ENCODE results near the gene PKD1L1.
"Not testable (repeated sequence)": the region's sequence is repeated elsewhere in the genome, so short reads cannot be mapped to it uniquely, and the experiment has no call there.

PKD1L1 gene

DNA sequence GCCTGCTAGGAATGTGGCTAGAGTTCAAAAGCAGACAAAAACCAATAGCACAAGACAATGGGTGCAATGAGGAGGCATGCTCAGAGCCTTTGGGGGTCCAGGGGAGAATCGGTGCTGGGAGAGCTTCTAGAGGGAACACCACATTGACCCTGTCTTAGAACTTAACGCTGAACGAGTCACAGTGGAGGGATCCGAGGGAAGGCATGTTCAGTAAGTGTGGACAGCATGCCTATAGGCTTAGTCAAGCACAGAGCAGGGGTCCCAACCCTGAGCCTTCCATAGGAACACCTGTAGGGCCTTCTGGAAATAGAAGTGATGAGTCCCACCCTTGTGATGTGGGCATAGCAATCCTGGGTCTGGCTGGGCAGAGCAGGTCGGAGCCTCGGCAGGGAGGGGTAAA lies 148.7 kb downstream of the PKD1L1 start:
- no peak for DNase-seq (ENCODE audit: extremely low read depth in 1 of 2, low read depth in 1 of 2)

DNA sequence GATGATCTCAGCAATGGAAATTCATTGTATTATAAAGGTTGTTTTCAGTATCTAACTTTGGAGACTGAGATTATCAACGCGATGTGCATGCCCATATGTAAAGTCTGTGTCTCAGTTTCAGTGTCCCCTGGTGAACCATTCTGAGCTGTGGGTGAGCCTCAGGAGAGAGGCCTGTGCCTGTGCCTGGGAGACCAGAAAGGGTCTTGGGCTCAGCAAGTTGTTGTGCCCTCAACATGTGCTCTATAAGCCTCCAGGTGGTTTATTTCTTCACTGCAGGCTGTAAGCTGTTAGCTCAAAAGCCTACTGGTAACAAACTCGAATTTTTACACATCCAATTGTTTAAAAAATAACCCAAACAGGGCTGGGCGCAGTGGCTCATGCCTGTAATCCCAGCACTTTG lies 151.9 kb downstream of the PKD1L1 start:
- DNase-seq (ENCODE audit: extremely low read depth in 1 of 2, low read depth in 1 of 2): no peak

DNA sequence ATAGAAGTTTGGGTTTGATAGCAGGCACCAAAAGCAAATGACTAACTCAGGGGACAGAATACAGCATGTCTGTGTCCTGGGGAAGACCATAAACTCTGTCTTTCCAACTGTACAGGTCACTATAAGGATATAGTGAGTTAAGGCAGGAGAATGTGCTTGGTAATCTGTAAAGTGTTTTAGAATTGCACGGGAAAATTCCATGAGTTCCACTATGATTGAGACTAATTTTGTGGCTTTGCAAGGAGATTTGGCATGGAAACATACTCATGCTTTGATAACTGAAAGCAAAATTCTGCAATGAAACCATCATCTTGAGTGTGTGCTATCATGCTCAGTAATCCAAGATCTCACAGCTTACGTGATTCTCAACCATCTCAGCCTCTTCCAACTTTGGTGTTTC lies 152.6 kb downstream of the PKD1L1 start:
- DNase-seq (ENCODE audit: extremely low read depth in 1 of 2, low read depth in 1 of 2): no peak

DNA sequence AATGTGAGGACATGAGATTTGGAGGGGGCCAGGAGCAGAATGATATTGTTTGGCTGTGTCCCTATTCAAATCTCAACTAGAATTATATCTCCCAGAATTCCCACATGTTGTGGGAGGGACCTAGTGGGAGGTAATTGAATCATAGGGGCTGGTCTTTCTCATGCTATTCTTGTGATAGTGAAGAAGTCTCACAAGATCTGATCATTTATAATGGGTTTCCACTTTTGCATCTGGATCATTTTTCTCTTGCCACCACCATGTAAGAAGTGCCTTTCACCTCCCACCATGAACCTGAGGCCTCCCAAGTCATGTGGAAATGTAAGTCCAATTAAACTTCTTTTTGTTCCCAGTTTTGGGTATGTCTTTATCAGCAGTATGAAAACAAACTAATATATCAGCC lies 153.1 kb downstream of the PKD1L1 start:
- not testable (repeated sequence) for DNase-seq (ENCODE audit: extremely low read depth in 1 of 2, low read depth in 1 of 2)

DNA sequence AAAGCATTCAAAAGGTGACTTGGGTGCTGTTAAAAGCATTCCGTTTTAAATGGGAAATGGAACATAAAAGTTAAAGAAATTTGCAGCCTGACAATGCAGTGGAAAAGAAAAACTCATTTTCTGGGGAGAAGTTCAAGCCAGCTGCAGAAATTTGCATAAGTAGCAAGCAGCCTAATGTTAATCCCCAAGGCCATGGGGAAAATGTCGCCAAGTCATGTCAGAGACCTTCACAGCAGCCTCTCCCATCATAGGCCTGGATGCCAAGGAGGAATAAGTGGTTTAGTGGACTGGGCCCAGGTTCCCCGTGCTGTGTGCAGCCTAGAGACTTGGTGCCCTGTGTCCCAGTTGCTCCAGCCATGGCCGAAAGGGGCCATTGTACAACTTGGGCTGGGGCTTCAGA lies 154.2 kb downstream of the PKD1L1 start:
- DNase-seq (ENCODE audit: extremely low read depth in 1 of 2, low read depth in 1 of 2): no peak

DNA sequence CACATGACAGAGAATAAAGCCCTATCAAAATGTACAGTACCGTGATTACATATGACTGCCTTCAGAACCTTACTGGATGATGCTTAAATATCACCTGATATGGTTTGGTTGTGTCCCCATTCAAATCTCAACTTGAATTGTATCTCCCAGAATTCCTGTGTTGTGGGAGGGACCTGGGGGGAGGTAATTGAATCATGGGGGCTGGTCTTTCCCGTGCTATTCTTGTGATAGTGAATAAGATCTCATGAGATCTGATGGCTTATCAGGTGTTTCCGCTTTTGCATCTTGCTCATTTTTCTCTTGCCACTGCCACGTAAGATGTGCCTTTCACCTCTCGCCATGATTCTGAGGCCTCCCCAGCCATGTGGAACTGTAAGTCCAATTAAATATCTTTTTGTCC lies 155.1 kb downstream of the PKD1L1 start:
- not testable (repeated sequence) for DNase-seq (ENCODE audit: extremely low read depth in 1 of 2, low read depth in 1 of 2)

DNA sequence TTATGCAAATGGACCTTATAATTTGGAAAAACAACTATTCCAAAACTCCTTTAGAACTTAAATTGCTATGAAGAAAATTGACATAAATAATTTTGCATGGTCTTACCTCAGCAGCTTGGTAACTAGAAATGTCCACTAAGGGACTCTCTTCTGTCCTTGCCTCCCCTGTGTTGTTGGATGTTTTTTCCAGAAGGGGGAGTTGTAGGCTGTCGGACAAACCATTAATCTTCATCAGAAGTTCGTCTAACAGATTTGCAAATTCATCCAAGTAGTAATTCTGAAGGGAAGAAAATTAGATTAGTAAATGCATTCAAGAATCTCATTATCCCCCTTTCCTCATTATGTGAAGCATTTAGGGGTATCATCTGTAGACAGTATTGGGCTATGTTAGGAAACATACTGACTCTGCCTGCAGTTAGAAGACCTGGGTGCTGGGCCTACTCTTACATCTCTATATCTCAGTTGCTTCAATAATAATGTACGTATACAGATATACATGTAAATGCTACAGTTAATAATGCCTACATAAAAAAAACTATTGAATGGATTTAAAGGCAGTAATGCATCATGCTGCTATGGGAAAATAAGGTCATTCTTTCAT lies 155.6 kb downstream of the PKD1L1 start:
- DNase-seq (ENCODE audit: extremely low read depth in 1 of 2, low read depth in 1 of 2): no peak

DNA sequence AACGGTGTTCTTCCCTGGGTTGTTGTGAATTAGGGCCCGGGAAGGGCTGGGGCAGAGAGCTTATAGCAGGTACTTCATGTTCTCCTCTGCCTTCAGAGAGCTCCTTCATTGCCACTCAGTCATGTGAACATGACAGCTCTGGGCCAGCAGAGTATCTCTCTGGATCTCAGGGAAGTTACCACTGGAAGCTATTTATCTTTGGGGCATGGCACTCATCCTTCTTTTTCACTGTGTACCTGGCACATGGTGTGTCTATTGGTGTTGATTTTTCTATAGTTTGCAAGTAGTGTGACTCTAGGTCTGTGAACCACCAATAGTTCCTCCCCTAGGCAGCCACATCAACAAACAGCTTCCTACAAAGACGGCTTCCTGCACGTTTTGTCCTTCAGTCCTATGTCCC lies 156.6 kb downstream of the PKD1L1 start:
- no peak for DNase-seq (ENCODE audit: extremely low read depth in 1 of 2, low read depth in 1 of 2)

DNA sequence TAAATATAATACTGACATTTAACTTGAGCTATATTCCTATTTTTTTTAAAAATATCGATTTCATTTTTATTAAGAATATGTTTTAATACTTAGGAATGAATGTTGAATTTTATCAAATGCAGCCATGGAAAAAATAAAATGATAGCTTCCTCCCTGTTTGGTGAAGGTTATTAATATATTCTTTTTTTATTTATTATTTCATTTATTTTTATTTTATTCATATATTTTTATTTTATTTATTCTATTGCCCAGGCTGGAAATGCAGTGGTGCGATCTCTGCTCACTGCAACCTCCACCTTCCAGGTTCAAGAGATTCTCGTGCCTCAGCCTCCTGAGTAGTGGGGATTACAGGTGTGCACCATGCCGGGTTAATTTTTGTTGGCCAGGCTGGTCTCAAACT lies 160.2 kb downstream of the PKD1L1 start:
- no peak for DNase-seq (ENCODE audit: extremely low read depth in 1 of 2, low read depth in 1 of 2)

DNA sequence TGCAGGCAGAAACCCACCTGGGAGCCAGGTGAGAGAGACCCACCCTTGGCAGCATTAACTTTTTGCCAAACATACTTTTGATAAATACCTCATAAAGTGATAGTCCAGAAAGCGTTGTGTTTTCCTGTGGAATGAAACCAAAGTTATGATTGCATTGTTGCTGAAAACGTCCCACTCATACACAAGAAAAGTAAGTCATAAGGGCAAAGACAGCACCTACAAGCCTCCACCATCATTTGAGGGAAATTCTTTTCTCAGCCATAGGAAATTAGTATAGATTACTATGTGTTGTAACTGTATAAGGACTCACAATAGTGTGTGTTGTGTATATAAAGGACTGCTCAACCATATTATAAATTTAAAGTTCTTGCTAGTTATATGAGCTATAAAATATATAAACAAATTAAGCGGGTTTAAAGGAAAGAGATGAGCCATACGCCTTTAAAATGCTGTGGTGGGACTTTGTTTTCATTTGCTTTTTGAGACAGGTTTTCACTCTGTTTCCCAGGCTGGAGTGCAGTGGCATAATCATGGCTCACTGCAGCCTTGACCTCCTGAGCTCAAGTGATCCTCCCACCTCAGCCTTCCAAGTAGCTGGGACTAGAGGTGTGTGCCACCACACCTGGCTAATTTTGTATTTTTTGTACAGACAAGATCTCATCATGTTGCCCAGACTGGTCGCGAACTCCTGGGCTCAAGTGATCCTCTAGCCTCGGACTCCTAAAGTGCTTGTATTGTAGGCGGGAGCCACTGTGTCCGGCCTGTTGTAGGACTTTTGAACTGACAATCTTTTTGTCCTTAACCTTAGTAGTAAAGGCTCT lies 160.8 kb downstream of the PKD1L1 start:
- DNase-seq (ENCODE audit: extremely low read depth in 1 of 2, low read depth in 1 of 2): no peak

DNA sequence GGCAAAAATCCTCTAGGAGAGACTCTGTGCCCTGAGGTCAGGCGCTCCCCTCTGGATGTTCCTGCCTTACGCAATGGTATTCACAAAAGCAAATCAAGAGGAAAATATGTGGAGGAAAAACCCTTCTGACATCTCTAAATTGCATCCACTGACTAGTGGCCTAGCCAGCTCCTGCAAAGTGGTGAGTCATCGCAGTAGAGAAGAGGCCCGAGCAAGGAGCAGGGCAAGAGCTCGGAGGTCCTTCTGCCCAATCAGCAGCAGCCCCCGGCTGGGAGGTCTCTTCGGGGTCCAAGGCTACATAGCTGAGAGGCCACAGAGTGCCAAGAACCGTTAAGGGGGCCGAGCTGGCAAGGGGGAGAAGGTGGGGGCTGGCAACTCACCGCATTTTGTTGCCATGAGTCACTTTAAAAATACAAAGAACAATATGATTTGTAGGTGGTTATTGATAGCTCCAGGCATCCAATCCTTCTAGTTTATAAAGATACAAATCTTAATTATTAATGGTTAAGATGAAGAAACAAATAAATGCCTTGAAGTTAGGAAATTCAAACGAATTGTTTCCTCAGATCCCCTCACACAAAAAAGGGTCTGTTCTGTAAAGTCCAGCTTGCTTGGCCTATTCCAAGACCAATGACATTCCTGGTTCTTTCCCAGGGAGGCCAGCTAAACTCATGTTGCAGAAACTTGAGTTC lies 161.6 kb downstream of the PKD1L1 start:
- DNase-seq (ENCODE audit: extremely low read depth in 1 of 2, low read depth in 1 of 2): no peak

DNA sequence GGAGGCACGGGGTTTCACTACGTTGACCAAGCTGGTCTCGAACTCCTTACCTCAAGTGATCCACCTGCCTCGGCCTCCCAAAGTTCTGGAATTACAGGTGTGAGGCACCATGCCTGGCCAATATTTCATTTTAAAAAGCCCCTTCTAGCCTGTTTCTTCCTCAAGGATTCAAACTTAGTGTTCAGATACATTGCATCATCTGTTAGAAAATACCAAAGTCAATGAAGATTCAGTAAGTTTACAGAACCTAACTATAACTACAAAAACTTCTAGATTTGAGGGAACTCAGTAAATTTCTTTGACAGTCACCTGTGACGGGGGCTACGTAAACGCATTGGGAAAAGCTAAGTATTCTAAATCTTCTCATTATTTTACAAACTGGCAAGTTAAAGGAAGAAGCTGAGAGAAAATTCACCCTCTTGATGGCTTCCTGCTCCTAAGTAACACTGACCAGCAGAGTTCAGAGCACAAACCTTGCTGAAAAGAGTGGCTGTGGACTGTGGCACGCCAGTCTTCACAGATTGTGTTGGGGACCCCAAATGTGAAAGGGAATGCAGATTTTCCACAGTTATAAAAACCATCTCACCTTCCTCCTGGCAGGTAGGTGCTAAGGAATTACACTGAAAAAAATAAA lies 162.2 kb downstream of the PKD1L1 start:
- DNase-seq (ENCODE audit: extremely low read depth in 1 of 2, low read depth in 1 of 2): no peak

DNA sequence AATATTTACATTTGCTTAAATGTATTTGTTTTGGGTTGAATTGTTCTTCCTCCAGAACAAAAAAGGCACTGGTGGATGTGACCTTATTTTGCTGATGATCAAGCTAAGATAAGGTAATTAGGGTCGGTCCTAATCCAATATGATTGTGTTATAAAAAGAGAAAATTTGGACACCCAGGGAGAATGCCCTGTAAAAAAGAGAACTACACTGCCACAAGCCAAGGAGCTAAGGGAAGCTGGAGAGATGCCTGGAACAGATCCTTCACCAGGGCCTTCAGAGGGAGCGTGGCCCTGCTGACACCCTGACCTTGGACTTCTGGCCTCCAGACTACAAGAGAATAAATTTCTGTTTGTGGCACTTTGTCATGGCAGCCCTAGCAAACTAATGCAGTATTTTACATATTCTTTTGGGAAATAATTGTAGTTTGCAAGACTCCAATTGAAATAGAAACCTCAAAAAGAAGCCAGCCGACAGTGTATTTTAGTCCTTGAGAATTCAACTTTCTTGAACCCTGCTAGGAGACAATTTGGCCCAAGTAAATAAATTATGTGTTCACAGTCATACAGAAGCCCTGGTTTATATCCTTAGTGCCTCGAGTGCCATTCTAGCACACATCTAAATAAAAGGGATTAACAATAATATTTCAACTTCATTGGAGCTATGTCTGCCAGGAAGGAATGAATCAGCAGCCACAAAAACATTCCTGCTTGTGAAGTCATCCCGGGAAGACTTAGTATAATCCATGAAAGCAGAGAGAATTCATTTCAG lies 164.6 kb downstream of the PKD1L1 start:
- DNase-seq (ENCODE audit: extremely low read depth in 1 of 2, low read depth in 1 of 2): no peak

DNA sequence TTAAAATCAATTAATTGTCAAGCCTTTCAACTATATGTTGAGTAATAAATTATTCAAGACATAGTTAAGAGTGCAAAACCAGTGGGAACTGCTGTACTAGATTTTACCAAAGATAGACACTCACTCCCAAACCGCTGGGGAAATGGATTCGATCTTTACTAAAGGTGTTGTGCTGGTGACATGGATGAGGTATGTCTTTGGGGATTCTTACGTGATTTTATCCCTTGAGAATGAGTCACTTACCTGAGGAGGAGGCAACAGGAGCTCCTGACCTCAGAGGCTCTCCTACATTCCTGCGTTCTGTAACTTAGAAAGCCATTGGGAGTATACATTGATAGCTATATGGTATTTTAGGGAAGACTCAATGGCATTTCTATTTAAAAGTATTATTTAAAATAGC lies 165.5 kb downstream of the PKD1L1 start:
- DNase-seq (ENCODE audit: extremely low read depth in 1 of 2, low read depth in 1 of 2): no peak

DNA sequence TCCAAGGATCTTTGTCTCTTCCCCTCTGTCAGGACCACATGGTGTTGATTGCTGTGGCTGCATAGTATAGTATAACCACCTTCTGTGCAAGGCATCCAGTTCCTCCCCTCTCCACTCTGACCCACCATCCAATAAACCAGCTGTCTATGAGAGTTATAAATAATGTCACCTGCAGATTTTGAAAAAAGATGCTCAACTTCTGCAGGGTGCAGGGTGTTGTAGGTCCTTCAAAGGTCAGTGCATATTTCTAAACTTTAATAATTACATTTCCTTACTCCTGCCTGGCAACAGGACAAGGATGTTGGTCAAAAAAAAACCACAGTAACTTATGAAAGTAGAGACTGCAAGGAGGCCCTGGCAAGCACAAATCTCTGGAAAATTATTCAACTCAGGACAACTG lies 166.2 kb downstream of the PKD1L1 start:
- DNase-seq (ENCODE audit: extremely low read depth in 1 of 2, low read depth in 1 of 2): no peak

DNA sequence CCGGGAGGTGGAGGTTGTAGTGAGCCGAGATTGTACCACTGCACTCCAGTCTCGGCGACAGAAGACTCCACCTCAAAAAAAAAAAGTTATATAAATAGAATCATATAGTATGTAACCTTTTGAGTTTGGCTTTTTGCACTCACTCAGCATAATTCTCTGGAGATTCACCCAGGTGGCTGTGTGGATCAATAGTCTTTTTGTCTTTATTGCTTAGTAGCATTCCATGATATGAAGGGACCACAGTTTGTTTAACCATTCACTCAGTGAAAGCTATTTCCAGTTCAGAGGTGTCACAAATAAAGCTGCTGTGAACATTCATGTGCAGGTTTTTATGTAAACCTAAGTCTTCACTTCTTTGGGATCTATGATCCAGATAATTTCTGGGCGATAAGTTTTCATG lies 167.7 kb downstream of the PKD1L1 start:
- no peak for DNase-seq (ENCODE audit: extremely low read depth in 1 of 2, low read depth in 1 of 2)

DNA sequence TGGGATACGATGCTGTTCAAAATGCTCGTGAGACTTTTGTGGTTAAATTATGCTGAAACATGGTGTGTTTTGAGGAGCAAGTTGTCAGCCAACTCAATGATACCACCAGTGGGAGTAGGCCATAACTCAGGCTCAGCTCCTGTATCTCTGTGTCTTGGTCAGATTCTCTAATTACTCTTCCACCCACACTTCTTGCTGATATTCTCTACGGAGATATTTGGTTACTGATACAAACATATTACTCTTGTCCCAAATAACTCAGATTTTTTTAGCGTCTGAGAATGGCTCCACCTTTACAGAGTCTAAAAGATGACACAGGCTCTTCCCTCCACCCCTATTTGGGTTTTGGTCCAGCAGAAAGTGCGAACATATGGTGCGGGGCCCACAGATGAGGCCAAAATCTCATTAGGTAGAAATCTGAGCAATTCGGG lies 168.9 kb downstream of the PKD1L1 start:
- DNase-seq (ENCODE audit: extremely low read depth in 1 of 2, low read depth in 1 of 2): no peak

DNA sequence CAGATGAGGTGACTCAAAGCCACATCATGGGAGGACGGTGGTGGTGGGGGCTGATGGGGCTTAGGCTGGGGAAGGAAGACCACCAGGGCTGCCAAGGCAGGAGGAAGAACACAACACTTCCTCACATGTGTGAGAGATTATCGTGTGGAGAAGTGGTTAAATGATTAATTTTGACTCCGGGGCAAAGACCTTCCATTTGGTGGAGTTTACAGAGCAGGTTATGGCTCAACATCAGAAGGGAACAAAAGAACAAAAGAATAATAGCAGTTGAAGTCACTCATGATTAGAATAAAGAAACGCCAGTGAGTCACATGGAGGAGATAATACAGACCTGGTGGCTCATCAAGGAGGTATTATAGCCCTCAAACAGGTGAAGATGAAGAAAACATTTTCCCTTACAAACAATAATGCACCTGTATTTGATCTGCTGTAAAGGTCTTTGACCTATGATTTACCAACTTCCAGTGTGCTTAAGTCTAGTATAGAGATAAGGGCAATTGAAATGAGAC lies 170.1 kb downstream of the PKD1L1 start:
- DNase-seq (ENCODE audit: extremely low read depth in 1 of 2, low read depth in 1 of 2): no peak

DNA sequence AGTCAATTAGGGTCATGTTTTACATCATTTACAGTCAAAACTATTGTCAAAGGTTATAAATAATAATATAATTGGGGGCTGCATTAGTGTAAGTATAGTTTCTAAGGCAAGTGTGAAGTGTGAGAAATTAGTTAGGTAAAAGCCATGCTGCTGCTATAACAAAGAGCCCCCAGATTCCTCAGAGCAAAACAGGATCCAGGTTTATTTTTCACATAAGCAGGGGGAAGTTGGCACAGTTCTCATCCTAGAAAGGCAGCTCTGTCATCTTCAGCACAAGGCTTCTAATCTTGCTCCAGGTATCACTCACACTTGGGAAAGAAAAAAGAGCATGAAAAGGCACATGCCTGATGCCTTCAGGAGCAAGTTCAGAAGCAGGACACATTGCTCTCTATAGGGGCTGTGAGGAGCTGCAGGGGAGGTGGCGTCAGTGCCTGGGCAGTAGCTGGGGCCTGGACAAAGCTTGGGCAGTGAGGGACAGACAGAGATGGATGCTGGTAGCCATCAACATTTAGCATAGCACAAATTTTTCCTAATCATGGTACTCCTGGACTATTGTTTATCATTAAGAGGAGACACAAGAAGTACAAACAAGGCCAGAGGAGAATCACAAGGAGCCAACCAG lies 170.6 kb downstream of the PKD1L1 start:
- DNase-seq (ENCODE audit: extremely low read depth in 1 of 2, low read depth in 1 of 2): no peak

DNA sequence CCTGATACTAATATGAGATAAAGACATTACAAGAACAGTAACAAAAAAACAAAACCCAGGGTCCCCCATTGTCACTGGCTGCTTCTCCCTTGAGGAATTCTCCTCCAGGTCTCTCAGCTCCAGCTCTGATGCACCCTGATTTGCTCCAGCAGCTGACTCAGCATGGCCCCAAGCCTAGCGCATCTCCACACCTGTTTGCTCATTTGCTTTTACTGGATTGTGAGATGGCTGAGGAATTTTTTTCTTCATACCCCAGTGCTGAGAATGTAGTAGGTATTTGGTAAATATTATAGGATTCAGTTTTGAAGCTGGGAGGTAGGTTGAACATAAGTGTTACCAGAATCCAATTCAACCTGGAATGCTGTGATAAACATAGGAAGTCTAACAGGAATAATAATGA lies 171.9 kb downstream of the PKD1L1 start:
- no peak for DNase-seq (ENCODE audit: extremely low read depth in 1 of 2, low read depth in 1 of 2)
